Activated T-cell treated with anti-CD3 and anti-CD28 coated beads, Interleukin-2, amount 50 U/mL, for 1 hour (primary cell): ENCODE measurements around the gene KRI1.
A peak's percentile ranks its signal among the peaks of the same experiment; 100 is the strongest.
"Not testable (repeated sequence)": the region's sequence is repeated elsewhere in the genome, so short reads cannot be mapped to it uniquely, and the experiment has no call there.

Experiments used
- DNase-seq: peaks from one replicate; pipeline ENCODE4 v3.0.0-alpha.2; 2020

The KRI1 gene

DNA sequence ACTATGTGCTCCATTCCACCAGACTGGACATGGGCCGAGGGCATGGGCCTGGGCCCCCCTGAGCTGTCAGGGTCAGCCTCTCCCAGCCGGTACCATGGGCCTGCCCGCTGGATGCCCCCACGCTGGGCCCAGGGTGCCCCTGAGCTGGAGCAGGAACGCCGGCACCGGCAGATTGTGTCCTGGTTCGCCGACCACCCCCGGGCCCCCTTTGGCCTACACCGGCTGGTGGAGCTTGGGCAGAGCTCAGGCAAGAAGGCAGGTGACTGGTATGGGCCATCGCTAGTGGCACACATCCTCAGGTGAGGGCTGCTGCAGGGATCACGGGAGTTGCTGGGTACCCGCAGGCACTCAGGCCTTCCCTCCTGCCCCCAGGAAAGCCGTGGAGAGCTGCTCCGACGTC, 19.0 kb downstream of the KRI1 start:
- DNase-seq: no peak

DNA sequence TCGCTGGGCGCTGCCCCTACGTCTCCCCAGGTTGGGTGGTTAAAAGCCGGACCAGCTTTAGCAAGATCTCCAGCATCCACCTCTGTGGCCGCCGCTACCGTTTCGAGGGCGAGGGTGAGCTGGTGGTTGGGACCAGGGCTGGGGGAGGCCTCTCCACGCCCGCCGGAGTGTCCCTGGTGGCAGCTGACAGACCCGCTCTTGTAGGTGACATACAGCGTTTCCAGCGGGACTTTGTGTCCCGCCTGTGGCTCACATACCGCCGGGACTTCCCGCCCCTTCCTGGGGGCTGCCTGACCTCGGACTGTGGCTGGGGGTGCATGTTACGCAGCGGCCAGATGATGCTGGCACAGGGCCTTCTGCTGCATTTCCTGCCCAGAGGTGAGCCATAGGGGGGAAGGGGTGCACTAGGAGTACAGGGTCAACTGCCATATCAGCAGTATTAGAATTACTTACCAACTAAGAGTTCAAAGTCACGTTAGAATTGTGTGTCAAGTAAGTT, 21.0 kb downstream of the KRI1 start:
- DNase-seq: no peak

DNA sequence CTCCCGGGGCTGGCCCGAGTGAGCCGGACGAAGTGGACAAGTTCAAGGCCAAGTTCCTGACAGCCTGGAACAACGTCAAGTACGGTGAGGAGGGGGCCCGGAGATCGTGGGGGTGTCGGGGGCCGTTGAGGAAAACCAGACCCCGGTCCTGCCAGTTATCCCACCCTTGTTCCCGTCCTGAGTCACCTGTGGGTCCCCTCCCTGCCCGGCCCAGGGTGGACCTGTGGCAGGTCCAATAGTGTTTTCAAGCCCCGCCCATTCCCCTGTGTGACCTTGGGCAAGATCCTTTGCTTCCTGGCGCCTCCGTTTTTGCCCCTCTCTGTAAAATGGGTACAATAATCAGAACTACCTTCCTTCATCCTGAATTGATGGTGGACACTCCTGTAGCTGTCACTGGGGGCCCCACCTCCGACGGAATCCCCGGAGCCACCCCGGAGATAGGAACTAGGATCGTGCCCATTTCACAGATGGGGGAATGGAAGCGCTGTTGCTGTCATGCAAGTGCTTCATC, 21.5 kb downstream of the KRI1 start:
- no peak for DNase-seq

DNA sequence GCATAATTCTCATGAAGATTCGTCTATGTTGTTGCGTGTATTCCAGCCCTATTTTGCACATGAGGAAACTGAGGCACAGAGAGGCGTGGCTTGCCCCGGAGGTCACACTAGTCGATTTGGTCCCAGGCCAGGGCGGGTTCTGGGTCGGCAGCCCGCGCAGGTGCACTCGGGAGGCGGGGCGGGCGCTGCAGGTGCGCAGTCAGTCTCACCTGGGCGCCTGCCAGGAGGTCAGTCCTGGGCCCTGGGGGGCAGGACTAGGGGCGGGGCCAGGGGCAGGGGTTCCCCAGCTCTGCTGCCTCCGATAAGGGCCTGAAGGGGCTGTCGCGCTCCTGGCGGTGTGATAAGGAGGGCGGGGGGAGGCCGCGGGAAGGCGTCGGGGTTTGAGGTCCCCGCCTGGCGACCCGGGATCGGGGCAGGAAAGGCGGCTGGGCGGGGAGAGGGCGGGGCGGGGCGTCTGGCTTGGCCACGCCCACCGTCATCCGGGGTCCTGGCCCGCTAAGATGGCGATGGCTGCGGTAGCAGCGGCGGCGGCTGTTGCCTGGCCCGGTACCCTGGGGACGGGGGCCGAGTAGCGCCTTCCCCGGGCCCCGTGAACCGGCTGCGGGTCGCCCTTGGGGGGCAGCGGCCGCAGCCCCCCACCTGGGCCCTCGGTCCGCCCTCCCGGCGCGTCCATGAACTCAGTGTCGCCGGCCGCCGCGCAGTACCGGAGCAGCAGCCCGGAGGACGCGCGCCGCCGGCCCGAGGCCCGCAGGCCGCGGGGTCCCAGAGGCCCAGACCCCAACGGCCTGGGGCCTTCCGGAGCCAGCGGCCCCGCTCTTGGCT, 22.2 kb downstream of the KRI1 start, which contains the start of gene ATG4D:
ATG4D (plus strand) TSS at position 485 of the 822 bp plus-strand sequence; CDS start at position 672, 187 bp downstream.
- peak; percentile 85 for DNase-seq

DNA sequence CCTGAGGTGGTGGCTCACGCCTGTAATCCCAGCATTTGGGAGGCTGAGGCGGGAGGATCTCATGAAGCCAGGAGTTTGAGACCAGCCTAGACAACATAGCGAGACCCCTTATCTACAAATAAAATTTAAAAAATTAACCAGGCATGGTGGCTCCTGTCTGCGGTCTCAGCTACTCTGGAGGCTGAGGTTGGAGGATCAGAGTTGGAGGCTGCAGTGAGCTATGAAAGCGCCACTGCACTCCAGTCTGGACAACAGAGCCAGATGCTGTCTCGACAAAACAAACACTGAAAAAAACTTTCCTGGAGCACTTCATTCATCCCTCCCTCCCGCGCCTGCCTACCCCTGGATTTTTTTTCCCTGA, 22.8 kb downstream of the KRI1 start:
- no peak for DNase-seq

DNA sequence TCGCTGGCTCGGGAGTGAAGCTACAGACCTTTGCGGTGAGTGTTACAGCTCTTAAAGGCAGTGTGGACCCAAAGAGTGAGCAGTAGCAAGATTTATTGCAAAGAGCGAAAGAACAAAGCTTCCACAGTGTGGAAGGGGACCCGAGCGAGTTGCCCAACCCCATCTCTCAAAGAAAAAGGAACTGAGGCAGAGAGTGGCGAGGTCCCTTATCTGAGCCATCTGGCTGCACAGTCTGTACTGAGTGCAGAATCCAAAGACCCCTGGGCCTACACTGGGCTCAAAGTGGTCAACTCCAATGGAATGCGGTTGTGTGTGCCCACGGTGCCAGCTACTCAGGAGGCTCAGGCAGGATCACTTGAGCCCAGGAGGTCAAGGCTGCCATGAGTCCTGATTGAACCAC, 26.8 kb downstream of the KRI1 start:
- DNase-seq: not testable (repeated sequence)

DNA sequence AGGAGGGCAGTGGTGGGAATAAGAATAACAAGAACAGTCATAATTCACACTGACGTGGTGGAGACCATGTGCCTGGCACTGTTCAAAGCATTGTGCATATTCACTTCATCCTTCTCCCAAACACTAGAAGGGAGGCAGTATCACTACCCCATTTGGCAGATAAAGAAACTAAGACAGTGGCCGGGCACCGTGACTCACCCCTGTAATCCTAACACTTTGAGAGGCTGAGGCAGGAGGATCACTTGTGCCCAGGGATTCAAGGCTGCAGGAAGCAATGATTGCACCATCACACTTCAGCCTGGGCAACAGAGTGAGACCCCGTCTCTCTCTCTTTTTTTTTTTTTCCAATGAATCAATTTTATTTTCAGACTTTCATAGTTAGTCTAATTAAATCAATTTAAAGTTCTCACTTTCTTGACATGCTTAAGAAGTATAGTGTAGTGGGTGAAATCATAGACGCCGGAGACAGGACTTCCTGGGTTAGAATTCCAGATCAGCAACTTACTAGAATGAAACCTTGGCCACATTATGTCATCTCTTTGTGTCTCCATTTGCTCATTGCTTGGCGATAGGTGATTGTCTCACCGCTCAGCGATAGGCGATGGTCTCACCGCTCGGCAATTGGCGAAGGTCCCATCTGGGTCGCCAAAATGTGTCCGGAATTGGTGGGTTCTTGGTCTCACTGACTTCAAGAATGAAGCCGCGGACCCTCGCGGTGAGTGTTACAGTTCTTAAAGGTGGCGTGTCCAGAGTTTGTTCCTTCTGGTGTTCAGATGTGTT, 27.4 kb downstream of the KRI1 start:
- DNase-seq: no peak

DNA sequence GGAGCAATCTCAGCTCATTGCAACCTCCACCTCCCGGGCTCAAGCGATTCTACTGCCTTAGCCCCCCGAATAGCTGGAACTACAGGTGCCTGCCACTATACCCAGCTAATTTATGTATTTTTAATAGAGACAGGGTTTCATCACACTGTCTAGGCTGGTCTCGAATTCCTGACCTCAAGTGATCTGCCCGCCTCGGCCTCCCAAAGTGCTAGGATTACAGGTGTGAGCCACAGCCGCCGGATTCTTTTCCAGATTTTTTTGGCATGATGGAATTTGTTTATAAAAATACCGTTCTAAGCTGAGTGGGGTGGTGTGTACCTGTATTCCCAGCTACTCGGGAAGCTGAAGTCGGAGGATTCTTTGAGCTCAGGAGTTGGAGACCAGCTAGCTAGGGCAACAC, 28.1 kb downstream of the KRI1 start:
- DNase-seq: no peak

DNA sequence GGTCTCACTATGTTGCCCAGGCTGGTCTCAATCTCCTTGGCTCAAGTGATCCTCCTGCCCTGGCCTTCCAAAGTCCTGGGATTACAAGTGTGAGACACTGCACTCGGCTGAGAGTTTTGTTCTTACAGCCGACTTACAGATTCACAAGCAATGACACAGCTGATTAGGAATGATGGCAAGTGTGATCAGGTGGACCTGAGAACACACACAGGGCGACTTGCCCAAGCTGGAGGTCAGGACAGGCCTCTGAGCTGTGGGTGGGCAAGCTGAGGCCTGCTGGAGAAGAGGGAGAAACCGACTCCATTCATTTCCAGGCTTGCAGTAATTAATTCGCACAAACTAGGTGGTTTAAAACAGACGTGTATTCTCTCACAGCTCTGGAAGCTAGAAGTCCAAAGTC, 30.2 kb downstream of the KRI1 start:
- no peak for DNase-seq

DNA sequence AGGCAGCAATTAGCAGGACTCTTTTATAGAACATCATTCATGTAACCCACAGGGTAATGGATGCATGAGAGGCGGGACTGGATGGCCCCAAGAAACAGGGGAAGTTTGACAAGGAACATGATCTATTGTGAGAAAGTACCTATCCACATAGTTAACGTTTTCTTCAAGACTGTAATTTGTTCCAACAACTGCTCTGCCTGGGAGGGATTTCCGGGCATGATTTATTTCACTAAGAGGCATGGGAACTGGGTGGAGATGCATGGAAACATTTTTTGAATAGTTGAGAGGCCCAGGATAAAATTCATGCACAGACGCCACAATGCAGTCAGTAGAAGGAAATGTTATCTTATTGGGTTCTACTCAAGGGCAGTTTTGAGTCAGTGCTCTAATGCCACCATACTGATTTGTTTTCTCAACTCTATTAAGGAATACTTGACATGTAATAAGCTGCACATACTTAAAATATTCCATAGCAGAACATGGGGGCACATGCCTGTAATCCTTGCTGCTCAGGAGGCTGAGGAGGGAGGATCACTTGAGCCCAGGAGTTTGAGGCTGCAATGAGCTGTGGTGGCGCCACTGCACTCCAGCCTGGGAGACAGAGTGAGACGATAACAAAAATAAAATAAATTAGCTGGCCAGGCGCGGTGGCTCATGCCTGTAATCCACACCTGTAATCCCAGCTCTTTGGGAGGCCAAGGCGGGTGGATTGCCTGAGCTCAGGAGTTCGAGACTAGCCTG, 32.0 kb downstream of the KRI1 start:
- DNase-seq: no peak

DNA sequence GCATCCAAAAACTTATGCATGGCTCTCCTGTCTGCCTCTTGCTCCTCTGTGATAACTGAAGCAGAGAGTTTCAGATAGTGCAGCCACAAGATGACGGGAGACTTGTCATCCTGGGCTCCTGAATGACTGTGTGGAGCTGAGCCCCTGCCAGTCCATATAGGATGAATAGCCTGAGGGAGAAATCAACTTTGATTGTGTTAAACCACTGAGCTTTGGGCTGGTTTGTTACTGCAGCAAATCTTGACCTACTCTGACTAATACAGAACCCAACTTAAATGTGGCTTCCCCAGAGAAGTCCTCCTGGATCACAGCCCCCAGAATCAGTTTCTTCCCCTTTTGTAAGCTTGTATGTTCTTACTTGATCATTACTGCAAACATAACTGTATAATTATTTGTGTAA, 33.4 kb downstream of the KRI1 start:
- DNase-seq: no peak

DNA sequence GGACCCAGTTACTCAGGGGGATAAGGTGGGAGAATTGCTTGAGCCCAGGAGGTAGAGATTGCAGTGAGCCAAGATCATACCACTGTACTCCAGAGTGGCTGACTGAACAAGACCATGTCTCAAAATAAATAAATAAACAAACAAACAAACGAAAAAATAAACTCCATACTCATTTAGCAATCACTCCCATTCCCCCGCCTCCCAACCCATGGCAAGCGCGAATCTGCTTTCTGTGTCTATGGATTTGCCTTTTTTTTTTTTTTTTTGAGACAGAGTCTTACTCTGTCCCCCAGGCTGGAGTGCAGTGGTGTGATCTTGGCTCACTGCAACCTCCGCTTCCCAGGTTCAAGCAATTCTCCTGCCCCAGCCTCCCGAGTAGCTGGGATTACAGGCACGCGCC, 38.9 kb downstream of the KRI1 start:
- not testable (repeated sequence) for DNase-seq

DNA sequence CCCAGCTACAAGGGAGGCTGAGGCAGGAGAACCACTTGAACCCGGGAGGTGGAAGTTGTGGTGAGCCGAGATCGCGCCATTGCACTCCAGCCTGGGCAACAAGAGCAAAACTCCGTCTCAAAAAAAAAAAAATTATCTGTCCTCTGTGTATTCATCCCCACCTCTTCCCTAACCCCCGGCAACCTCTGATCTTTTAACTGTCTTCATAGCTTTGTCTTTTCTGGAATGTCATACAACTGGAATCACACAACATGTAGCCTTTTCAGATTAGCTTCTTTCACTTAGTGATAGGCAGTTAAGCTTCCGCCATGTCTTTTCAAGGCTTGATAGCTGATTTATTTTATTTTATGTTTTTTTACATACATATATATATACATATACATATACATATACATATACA, 40.2 kb downstream of the KRI1 start:
- DNase-seq: no peak

DNA sequence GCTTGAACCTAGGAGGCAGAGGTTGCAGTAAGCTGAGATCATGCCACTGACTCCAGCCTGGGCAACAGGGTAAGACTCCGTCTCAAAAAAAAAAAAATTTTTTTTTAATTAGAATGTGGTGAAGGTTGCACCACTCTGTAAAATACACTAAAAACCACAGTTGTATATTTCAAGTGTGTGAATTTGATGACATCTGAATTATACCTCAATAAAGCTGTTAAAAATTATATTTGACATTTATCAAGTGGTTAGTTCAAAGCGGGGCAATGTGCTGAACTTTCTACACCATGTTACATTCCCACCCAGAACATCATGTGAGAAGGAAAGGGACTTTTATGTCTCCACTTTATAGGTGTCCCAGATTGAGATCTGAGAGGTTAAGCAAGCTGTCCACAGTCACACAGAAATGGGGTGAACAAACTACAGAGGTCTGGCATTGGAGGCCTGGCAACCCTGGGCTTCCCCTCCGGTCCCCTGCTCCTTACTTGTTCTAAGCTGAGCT, 42.6 kb downstream of the KRI1 start:
- no peak for DNase-seq

DNA sequence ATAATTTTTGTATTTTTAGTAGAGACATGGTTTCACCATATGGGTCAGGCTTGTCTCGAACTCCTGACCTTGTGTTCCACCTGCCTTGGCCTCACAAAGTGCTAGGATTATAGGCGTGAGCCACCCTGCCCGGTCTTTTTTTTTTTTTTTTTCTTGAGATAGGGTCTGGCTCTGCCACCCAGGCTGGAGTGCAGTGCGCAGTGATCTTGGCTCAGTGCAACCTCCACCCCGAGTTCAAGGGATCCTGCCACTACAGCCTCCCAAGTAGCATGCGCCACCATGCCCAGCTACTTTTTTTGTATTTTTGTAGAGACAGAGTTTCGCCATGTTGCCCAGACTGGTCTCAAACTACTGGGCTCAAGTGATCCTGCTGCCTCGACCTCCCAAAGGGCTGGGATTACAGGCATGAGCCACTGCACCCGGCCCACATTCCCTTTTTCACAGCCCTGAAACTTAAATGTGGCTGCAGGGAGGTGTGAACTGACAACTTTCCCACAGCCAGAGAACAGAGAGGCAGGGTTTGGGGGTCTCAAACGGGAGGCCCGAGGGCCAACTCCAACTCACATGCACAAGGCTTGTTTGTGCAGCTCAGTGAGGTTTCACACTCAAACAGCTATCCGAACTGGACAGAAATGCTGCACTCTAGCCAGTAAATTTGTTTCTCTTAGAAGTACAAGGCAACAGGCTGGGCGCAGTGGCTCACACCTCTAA, 44.2 kb downstream of the KRI1 start:
- no peak for DNase-seq

DNA sequence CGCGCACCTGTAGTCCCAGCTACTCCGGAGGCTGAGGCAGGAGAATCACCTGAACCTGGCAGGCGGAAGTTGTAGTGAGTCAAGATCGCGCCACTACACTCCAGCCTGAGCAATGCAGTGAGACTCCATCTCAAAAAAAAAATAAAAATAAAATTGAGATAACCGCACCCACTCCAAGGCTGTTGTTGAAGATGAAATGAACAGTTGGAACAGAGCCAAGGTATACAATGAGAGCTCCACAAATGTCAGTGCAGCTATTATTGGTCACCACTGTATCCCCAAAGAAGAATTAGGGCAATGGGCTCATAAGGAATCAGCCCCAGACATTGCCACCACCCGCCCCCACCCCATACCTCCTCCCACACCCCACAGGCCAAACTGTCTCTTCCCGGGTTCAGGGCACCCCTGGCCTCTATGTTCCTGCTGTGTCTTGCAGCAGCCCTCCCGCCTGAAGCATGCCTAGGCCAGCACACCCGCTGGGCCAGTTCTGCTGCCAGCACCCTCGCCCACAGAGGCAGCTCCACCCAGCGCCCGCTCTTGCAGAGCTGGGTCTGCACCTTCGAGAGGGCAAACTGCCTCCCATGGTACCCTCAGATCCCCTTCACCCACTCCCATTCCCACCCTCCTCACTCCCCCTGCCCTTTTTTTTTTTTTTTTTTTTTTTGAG, 45.0 kb downstream of the KRI1 start:
- no peak for DNase-seq

DNA sequence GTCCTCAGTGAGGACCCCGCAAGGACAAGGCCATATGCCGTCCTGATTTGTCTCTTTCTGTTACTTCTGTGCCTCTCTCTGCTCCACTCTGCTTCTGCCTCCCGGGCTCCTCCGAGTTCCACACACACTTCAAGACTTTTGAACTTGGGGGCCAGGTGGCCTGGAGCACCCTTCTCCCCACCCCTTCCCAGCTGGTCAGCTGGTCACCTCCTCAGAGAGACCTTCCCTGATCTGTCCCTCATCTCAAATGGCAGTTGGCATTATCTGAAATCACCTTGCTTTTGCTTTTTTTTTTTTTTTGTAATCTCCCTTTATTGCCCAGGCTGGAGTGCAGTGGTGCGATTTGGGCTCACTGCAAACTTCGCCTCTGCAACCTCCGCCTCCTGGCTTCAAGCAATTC, 46.4 kb downstream of the KRI1 start:
- DNase-seq: no peak

DNA sequence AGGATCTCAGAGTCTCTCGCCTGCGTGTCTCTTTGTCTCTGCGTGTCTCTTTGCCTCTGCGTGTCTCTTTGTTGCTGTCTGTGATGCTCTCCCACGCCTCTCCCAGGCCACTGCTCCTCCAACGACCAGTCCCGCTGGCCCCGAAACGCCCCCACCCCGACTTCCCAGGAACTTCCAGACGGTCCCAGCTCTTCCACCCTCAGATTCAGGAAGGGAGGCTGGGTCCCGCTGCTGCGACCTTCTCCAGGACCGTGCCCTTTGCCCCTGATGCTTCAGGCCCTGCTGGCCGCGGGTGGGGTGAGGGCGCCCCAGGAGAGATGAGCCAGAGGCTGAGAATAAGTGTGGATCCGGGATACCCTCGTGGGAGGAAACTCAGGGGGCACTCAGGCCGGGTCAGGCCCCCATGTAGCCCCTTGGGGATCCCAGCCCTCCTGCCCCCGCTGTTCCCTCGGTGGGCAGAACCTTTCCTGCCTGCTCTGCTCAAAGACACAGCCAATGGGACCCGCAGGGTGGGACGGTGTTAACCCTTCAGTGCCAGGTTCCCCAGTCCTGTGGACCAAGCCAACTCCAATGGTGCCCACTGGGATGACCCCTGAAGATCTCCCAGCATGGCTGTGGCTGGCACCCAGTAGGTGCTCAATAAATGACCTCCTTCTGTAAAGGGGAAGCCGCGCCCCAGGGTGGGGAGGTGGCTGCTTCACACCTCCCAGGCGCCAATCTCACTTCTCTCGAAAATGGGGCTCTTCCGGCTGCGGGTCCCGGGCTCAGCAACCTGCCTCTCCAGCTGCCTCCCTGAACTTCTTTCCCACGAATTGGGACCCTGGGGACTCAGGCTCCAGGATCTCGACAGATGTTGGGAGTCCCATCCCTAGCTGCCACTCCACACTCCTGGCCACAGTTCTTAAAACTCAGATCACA, 47.1 kb downstream of the KRI1 start:
- DNase-seq: no peak

DNA sequence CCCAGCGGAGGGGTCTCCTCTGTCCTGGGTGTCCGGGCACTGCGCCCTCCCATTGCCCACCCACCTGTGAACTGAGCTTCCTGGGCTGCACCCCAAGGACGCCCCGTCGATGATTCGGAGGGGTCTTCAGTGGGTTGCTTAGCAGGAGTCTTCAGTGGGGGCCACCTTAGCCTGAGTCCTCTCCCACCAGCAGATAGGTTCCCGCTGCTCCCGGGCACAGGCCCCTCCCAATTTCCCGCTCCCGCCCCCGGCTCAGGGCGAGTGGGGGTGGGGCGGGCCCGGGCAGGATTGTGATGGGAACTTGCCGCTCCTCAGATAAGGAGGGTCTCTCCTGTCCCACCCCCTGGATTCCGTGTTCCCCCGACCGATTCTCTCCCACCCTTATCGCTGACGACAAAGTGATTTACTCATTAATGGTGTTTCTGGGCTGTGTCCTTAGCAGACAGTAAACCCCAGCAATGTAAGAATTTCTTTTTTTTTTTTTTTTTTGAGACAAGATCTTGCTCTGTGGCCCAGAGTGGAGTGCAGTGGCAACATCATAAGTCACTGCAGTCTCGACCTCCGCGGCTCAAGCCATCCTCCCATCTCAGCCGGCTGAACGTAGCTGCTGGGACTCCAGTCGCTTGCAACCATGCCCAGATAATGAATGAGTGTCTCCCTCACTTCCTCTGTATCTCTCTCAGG, 47.9 kb downstream of the KRI1 start:
- peak; percentile 35 for DNase-seq

DNA sequence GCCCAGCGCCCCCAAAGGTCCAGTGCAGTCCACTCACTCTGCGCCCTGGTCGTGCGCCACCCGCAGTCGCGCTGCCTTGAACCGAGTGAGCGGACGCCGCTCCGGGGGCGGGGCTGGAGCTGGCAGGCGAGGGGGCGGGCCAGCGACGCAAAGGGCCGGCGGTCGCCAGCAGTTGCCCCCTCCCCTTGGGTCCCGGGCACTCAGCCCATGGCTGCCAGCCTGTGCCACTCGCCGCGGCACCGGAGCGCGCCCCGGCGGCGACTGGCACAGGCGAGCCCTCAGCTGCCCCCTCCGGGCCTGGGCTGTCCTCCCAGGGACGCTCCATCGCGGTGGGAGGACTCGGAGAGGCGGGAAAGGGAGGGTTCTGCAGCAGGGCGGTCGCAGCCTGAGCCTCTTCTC, 48.5 kb downstream of the KRI1 start, which contains the start of gene S1PR5:
S1PR5 (minus strand) TSS at position 87 of the 399 bp plus-strand sequence. CDS start 2,436 bp downstream, outside the sequence.
- DNase-seq: peak; percentile 29
